Mesenteric fat pad (tissue), 1 donor: ENCODE measurements around the gene SUMF1. TPM values are rescaled to one million over a fixed set of nuclear protein-coding genes. Genes with fewer than 3 reads are reported as not detected.

Source experiments
- DNase-seq: peaks from one replicate; pipeline ENCODE4 v3.0.0-alpha.2; 2020; ENCODE audit warnings: low spot score
- total RNA-seq: library from RNA; stranded (reverse); fragmentation: NEBNext Ultra II Directional; extraction: Animal tissue kit (Norgen Biotek cat#: 25700); gene quantifications from one replicate; pipeline ENCODE4 v1.2.1, GENCODE V29; 2021
- donor health status: DM: yes; HTN: yes; CAD: no.

SUMF1 gene
- total RNA-seq, 1 donor from 2014 or later: 32.3 TPM

DNA sequence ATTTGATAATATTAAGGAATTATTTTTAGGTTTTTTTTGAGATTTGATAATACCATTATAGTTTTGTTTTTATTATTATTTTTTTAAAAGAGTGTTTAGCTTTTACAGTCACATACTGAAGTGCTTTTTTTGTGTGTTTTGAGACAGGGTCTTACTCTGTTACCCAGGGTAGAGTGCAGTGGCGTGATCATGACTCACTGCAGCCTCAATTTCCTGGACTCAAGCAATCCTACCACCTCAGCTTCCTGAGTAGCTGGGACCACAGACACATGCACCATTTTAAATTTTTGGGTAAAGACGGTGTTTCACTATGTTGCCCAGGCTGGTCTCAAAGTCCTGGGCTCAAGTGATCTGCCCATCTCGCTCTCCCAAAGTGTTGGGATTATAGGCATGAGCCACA, 73.0 kb downstream of the SUMF1 start:
- no peak for DNase-seq

DNA sequence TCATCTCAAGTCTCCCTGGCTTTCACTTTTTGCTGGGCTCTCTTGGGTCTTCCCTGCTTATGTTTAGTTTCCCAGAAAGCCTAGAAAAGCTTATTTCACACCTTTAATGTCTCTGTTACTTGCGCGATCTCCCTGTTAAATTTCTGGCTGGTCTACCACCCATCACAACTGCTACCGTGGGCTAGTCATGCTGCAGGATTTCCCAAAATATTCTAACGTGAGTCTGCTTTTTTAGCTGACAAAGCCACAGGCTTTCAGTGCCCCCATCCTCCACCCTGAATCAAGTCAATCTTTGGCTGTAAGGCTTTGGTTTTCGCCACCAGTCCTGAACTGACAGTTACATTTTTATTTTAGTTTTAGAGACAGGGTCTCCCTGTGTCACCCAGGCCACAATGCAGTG, 74.1 kb downstream of the SUMF1 start:
- DNase-seq: no peak

GRCh38 chr3:4387210-4388204, 79.6 kb downstream of the SUMF1 start:
- no peak for DNase-seq

- no peak for DNase-seq
Measured at GRCh38 chr3:4385201-4385600, 81.9 kb downstream of the SUMF1 start.

DNA sequence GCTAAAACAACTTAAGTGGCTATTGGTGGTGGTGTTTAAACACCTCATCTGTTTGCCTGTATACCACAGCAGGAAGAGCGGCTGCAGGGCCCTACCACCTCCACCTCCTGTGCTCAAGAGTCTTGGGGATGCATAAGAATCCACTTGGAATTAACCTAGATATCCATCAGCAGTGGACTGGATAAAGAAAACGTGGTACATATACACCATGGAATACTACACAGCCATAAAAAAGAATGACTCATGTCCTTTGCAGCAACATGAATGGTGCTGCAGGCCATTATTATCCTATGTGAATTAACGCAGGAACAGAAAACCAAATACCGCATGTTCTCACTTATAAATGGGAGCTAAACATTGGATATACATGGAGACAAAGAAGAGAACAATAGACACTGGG, 87.1 kb downstream of the SUMF1 start:
- no peak for DNase-seq

DNA sequence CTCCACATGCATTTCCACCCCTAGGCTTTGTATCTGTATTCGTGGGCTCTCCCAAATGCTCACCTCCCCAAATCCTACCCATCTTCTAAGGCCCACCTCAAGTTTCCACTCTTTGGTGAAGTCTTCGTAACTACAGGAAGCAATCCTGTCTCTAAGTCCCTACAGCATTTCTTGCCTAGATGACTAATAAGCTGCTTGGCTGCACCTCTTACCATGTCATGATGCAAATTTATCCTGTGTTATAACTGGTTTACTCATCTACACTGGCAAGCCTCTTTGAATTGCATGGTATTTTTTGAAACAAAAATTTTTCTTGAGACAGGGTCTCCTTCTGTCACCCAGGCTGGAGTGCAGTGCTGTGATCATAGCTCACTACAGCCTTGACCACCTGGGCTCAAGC, 90.6 kb downstream of the SUMF1 start:
- DNase-seq: no peak

DNA sequence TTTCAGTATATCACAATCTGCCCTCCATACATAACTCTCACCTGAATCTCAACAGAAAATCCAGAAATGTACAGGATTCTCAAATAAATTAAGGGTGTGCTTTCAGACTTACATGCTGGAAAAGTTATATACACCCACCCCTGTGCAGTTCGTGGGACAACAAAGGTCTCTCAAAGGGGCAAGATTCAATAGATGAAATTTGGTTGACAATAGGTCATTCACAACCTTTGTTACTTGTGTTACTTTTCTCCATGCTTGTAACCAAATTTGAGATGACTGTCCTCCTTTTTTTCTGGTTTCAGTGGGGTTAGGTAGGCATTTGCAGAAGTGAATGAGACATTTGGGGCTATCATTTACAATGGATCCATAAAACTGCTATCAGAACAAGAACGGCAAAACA, 91.2 kb downstream of the SUMF1 start:
- DNase-seq: no peak

DNA sequence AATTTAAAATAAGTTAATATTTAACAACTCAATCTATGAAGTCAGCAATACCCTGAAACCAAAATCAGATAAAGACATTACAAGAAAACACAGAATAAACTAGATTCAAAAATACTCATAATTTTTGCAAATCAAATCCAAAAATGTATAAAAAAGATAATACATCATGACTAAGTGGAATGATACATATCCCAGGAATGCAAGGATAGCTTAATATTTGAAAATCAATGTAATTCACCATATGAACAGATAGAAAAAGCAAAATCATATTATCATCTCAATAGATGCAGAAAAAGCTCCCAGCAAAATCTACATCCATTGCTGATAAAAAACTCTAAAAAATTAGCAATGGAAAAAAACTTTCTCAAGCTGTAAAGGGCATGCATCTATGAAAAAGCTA, 93.4 kb downstream of the SUMF1 start:
- DNase-seq: no peak

GRCh38 chr3:4362523-4362922, 104.5 kb downstream of the SUMF1 start:
- DNase-seq: no peak

DNA sequence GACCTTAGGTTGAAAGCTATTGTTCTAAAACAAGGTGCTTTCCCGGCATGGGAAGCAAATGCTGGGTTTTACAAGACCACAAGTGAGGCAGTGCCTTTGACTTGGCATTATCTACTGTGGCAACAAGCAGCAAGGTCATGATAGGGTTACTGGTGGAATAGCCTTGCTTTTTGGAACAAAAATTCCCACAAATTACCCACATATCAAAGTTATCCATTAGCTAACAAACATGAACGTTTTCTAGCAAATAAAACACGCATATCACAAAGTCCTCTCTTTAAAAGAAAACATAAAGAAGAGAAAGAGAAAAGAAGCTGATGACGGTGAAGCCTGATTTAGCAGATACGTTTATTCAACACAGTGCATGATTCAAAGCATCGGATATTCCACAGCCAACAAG, 106.3 kb downstream of the SUMF1 start:
- DNase-seq: no peak

- no peak for DNase-seq
Measured at GRCh38 chr3:4359805-4360502, 107.1 kb downstream of the SUMF1 start.

DNA sequence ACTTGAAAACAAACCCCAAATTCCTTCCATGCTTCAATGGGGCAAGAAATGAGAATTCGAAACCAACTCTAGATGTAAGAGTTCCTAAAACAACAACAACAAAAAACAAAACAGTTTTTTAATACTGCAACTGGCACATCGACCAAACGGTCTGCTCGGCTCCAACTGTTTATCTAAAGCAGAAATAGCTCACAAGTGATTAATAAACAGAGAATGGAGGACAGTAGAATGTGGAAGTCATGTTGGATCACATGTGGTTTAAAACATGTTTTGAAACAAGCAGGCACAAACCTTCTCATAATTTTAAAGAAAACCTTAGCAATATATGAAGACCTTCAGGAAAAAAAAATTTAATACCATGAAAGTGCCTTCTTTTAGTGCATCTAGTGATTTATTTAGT, 108.8 kb downstream of the SUMF1 start:
- no peak for DNase-seq

GRCh38 chr3:4356546-4357410, 110.3 kb downstream of the SUMF1 start:
- DNase-seq: no peak

GRCh38 chr3:4356220-4356540, 110.9 kb downstream of the SUMF1 start:
- no peak for DNase-seq

- no peak for DNase-seq
Measured at GRCh38 chr3:4355401-4356219, 111.5 kb downstream of the SUMF1 start.

- DNase-seq: no peak
Measured at GRCh38 chr3:4351872-4352271, 115.2 kb downstream of the SUMF1 start.

DNA sequence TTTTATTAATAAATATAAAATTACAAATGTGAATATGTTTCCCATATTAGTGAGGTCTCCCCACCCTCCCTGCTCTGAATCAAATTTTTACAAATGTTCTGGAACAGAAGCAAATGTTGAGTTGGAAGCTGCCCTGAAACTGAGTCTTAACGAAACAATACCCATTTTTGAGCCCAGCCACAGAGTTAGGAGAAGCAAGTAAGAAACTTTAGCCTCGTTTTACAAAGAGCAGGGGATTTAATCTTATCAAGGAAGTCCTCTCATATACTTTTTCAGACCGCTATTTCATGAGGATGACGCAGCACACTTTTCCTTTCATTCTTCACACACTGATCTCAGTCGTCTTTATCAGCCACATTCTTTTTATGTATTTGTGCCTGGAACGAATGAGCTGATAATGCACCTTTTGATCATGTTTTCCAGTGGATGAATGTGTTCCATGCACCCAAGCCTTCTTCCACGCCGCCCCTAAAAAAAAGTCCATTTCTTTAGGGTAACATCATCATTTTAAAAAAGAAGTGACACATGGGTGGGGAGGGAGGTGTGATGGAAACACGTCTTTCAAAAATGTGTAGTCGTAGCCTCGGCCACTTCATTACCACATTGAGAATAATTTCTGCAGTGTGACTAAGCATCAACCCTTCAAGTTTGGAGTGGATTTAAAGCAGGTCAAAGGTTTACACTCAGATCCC, 115.8 kb downstream of the SUMF1 start:
- DNase-seq: no peak

- DNase-seq: no peak
Measured at GRCh38 chr3:4350789-4351163, 116.3 kb downstream of the SUMF1 start.

- DNase-seq: no peak
Measured at GRCh38 chr3:4343258-4343657, 123.8 kb downstream of the SUMF1 start.

GRCh38 chr3:4341336-4341675, 125.8 kb downstream of the SUMF1 start:
- no peak for DNase-seq
